C4-2B (cell line): ENCODE data around the gene TRIO.

ENCODE experiments used
- H3K27ac ChIP-seq: fragments of 450-650 bp; 2 replicates; pipeline ENCODE4 v1.5.1; 2017
- ZFX ChIP-seq: fragments of 450-650 bp; IDR thresholded peaks from 2 replicates; pipeline ENCODE4 v1.6.1; 2017
- TF ChIP-seq, protein P1 (sequence below): fragments of 450-650 bp; conservative IDR thresholded peaks from 2 replicates; pipeline ENCODE4 v1.5.1; 2017; ENCODE audit warnings: mild to moderate bottlenecking

TRIO gene

DNA sequence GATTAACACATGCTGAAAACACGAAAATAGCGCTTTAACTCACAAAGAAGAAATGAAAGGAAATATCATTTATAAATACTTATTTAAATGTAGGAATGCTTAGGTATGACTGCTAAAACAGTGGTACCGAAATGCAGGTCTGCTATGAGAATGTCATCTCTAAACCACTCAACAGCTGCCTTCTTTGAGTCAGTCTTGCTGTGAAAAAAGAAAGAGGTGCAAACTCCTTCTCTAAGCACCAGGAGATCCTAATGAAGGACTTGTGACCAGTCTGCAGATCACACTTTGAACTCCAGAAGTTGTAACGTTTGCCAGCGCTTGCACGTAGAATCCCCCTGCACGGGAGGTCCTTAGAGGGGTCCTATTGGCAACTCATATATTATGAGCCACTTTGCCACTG, 86.6 kb downstream of the TRIO start:
- H3K27ac ChIP-seq: no peak overlapping the region
- TF ChIP-seq, protein P1, sequence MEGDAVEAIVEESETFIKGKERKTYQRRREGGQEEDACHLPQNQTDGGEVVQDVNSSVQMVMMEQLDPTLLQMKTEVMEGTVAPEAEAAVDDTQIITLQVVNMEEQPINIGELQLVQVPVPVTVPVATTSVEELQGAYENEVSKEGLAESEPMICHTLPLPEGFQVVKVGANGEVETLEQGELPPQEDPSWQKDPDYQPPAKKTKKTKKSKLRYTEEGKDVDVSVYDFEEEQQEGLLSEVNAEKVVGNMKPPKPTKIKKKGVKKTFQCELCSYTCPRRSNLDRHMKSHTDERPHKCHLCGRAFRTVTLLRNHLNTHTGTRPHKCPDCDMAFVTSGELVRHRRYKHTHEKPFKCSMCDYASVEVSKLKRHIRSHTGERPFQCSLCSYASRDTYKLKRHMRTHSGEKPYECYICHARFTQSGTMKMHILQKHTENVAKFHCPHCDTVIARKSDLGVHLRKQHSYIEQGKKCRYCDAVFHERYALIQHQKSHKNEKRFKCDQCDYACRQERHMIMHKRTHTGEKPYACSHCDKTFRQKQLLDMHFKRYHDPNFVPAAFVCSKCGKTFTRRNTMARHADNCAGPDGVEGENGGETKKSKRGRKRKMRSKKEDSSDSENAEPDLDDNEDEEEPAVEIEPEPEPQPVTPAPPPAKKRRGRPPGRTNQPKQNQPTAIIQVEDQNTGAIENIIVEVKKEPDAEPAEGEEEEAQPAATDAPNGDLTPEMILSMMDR: no peak
- no peak for TF ChIP-seq ZFX

DNA sequence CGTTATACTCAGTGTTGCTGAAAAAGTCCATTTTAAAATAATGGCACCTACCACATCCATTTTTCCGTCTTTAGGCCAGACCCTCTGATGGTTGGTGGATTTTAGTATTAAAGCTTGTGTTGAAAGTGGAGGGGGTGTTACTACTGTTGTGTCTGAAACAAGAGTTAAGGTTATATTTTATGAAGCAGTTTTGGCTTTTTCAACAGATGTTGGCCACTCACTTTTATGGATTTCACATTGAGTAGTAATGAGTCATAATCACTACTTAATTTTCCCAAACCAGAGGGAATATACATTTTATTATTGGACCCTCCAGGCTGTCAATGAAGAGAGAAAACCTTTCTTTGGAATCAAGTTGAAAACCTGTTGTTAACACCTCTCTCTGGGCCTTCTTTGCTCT, 88.0 kb downstream of the TRIO start:
- TF ChIP-seq ZFX: no peak
- TF ChIP-seq, protein P1: no peak
- H3K27ac ChIP-seq: no peak overlapping the region

DNA sequence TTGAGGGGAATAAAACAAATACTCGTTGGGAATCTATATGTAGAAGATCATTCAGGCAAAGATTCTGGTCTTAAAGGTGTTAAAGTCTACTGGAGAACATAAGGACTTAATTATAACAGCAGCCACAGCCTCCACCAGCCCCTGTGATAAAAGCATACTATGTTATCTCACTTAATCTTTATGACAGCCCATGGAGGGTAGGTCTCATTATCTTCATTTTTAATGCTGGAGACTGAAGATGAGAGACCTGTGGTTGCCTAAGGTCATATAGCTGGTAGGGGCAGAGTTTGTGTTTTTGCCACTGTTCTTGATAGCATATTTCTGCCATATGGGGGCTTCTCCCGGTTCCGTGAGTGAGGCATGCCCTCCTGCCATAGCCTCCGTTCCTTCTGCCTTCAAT, 88.7 kb downstream of the TRIO start:
- H3K27ac ChIP-seq: no peak overlapping the region
- no peak for TF ChIP-seq ZFX
- TF ChIP-seq, protein P1: no peak

DNA sequence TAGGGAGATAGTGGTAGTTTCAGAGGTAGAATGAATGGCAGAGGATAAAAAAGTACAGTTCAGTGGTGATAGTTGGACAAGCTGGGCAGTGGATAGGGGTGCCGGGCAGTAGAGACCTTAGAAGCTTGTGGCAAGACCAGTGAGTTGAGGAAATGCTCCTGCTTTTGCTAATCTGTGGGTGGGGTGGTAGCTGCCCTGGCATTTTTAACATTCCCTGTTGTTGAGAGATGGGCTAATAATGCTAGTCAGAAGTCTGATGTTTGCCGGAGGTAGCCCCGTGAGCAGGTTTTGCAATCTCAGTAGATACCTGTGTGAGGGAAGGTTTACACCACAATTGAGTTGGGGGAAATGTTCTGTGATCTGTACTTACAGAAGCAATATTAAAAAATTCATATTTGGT, 91.1 kb downstream of the TRIO start:
- TF ChIP-seq ZFX: no peak
- TF ChIP-seq, protein P1: no peak
- no peak overlapping the region for H3K27ac ChIP-seq

DNA sequence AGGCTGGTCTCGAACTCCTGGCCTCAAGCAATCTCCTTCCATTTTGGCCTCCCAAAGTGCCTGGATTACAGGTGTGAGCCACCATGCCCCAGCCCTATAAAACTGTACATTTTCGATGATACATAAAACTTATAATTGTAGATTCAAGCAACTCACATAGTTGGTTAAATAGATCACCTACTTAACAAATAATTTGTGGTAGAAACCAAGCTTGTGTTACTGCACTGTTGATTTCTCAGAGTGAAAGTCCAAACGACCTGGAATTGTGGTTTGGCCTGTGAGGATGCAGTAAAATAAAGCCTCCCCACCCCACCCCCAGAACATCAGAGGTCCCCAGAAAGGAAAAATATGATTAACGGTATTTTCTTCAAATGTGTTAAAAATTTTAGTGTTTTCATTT, 92.7 kb downstream of the TRIO start:
- TF ChIP-seq, protein P1: no peak
- no peak for TF ChIP-seq ZFX
- no peak overlapping the region for H3K27ac ChIP-seq

DNA sequence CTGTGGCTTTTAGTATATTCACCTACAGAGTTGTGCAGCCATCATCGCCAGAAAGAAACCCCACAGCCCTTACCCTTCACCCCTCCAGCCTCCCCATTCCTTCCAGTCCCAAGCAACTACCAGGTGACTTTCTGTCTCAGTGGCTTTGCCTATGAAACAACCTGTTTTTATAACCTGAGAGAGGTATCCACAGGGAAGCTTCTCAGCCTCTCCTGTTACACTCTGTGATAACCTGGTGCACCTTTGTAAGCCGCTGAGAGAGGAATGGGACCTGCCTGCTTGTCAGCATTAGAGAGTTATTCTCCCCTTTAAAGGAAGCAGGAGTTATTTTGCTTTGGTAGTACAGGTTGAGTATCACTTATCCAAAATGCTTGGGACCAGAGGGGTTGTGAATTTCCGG, 93.6 kb downstream of the TRIO start:
- no peak for TF ChIP-seq ZFX
- TF ChIP-seq, protein P1: no peak
- no peak overlapping the region for H3K27ac ChIP-seq

DNA sequence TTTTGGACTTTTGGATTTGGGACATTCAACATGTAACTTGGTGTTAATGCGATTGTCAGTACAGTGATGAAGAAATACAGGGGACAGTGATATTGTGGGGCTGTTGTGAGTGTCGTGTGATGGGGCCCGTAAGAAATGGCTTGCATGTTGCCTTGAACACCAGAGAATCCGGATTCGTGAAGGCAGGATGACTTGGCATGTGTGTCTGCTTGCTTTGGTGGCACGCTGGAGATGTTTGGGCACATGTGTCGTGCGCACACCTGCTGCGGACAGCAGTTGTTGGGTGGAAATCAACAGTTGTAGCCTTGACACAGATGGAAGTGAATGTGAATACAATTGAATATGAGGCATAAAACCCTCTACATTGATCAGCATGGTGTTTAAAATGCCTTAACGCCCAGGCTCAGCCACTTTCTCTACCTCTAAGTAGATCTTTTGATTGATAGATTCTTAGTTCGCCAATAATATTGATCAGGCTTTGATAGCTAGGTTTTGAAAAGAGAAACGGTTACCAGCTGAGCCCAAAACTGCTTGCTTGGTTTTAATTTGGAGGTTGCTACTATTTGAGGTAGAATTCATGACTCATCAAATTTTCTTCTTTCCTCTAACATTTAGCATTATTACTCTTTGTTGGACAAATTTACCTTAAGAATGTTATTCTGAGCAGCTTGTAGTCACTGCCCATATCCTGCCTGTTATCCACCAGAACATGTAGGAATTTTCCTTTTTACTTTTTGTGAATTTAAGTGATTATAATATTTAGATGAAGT, 94.4 kb downstream of the TRIO start:
- H3K27ac ChIP-seq: no peak overlapping the region
- TF ChIP-seq ZFX: no peak
- TF ChIP-seq, protein P1: no peak
